Liver (tissue), 3 donors: ENCODE measurements around the gene UBR4.

ENCODE experiments used
- ATF3 ChIP-seq: IDR thresholded peaks from 2 replicates; pipeline ENCODE4 v1.6.1; 2016; ENCODE audit warnings: antibody characterized with exemption
- CTCF ChIP-seq: fragments of 150-350 bp; IDR thresholded peaks from 2 replicates; pipeline ENCODE4 v1.5.1; 2017; ENCODE audit warnings: improper control_type of control experiment, low read depth, low read length; ENCODE audit not compliant: missing input control
- EGR1 ChIP-seq, 2 donors: IDR thresholded peaks; 2 replicates each; pipeline ENCODE4 v1.6.1; 2016 to 2018; ENCODE audit warnings: antibody characterized with exemption in 2 of 2, low read depth in 2 of 2
- MAX ChIP-seq: IDR thresholded peaks from 2 replicates; pipeline ENCODE4 v1.6.1; 2016; ENCODE audit warnings: antibody characterized with exemption
- REST ChIP-seq: IDR thresholded peaks from 2 replicates; pipeline ENCODE4 v1.6.1; 2016; ENCODE audit warnings: antibody characterized with exemption, mild to moderate bottlenecking
- RXRA ChIP-seq, 2 donors: IDR thresholded peaks; 2 replicates each; pipeline ENCODE4 v1.6.1; 2017 to 2018; ENCODE audit warnings: antibody characterized with exemption in 2 of 2, mild to moderate bottlenecking in 1 of 2
- SP1 ChIP-seq: IDR thresholded peaks from 2 replicates; pipeline ENCODE4 v1.6.1; 2018; ENCODE audit warnings: antibody characterized with exemption, mild to moderate bottlenecking
- TAF1 ChIP-seq: conservative IDR thresholded peaks from 2 replicates; pipeline ENCODE4 v1.6.1; 2016; ENCODE audit warnings: antibody characterized with exemption, mild to moderate bottlenecking
- YY1 ChIP-seq: IDR thresholded peaks from 2 replicates; pipeline ENCODE4 v1.6.1; 2016; ENCODE audit warnings: antibody characterized with exemption, mild to moderate bottlenecking
- donor health status: healthy.
- donor health status: healthy.

- TF ChIP-seq CTCF = no peak
- no peak for TF ChIP-seq YY1
- TF ChIP-seq REST = no peak
- TF ChIP-seq SP1 = no peak
- TF ChIP-seq EGR1 (IDR thresholded peaks at IDR 0.05; ENCODE audit: low read depth in 2 of 2) = no peak
- no peak for TF ChIP-seq MAX
- TF ChIP-seq ATF3 = no peak
- no peak for TF ChIP-seq TAF1
- no peak for TF ChIP-seq RXRA (IDR thresholded peaks at IDR 0.05)
Observed at GRCh38 chr1:19191811-19192210, 18.3 kb downstream of the UBR4 start.
